A549 treated with ZK216348 at 1 μM for 4 hours (cell line): ENCODE data around the gene GOLGA8O. TPM values are rescaled to one million over a fixed set of nuclear protein-coding genes. Genes with fewer than 3 reads are reported as not detected.

ENCODE experiments used
- total RNA-seq: library from RNA; stranded (reverse); fragments of 200-300 nt; extraction: Qiagen RNA extraction; gene quantifications from 5 replicates; pipeline ENCODE4 v1.2.3, GENCODE V29; 2022; ENCODE audit warnings: low read depth

GOLGA8O gene, protein sequence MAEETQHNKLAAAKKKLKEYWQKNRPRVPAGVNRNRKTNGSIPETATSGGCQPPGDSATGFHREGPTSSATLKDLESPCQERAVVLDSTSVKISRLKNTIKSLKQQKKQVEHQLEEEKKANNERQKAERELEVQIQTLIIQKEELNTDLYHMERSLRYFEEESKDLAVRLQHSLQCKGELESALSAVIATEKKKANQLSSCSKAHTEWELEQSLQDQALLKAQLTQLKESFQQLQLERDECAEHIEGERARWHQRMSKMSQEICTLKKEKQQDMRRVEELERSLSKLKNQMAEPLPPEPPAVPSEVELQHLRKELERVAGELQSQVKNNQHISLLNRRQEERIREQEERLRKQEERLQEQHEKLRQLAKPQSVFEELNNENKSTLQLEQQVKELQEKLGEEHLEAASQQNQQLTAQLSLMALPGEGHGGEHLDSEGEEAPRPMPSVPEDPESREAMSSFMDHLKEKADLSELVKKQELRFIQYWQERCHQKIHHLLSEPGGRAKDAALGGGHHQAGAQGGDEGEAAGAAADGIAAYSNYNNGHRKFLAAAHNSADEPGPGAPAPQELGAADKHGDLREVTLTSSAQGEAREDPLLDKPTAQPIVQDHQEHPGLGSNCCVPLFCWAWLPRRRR
- total RNA-seq: 0.21 to 0.61 TPM (median 0.32 TPM) in 5 replicates

GRCh38 chr15:32455534-32455933, at the start of gene GOLGA8O:
GOLGA8O (minus strand) TSS chr15:32455634; CDS start chr15:32455536, 98 bp downstream.

GRCh38 chr15:32403192-32403591, 52.2 kb downstream of the GOLGA8O start, which contains the start of gene GOLGA8K:
GOLGA8K (minus strand) TSS chr15:32403292; CDS start chr15:32403194, 98 bp downstream.

Other genes with a start within 250 kb of the GOLGA8O start
- 0.34 to 1.1 TPM (median 0.85 TPM) in 5 replicates for gene GOLGA8K, start 52.3 kb downstream of the GOLGA8O start, total RNA-seq
- gene GOLGA8N, start 137.8 kb upstream of the GOLGA8O start, total RNA-seq: 0.71 to 1.5 TPM (median 1.3 TPM) in 5 replicates
- 51.8 to 104 TPM (median 89.0 TPM) in 5 replicates for gene ARHGAP11A, start 159.9 kb upstream of the GOLGA8O start, total RNA-seq
- 2.3 to 4.4 TPM (median 2.7 TPM) in 5 replicates for gene SCG5, start 186.1 kb upstream of the GOLGA8O start, total RNA-seq